NCI-H524 treated with DMSO at 0.1 percent for 48 hours (cell line): ENCODE data around the gene PDE4B.
"Not testable (repeated sequence)": the region's sequence is repeated elsewhere in the genome, so short reads cannot be mapped to it uniquely, and the experiment has no call there.

ENCODE experiments used
- DNase-seq: peaks from one replicate; lab custom pipeline; 2025; lab: John Stamatoyannopoulos, UW

PDE4B gene

GRCh38 chr1:66312271-66312990 is 519.7 kb downstream of the PDE4B start:
- DNase-seq, result peak; percentile 46

- no peak for DNase-seq
These were observed 520.7 kb downstream of the PDE4B start for GRCh38 chr1:66313429-66313828.

- no peak for DNase-seq
These were observed 523.0 kb downstream of the PDE4B start for GRCh38 chr1:66315671-66316070.

- DNase-seq, result no peak
These were observed 524.0 kb downstream of the PDE4B start for GRCh38 chr1:66316464-66317247.

GRCh38 chr1:66317248-66317515 is 524.5 kb downstream of the PDE4B start:
- no peak for DNase-seq

- DNase-seq, result no peak
These were observed 527.5 kb downstream of the PDE4B start for GRCh38 chr1:66320231-66320630.

- DNase-seq, result not testable (repeated sequence)
These were observed 529.8 kb downstream of the PDE4B start for GRCh38 chr1:66322462-66322861.

- DNase-seq, result no peak
These were observed 531.4 kb downstream of the PDE4B start for GRCh38 chr1:66323958-66324625.

GRCh38 chr1:66325594-66326380 is 533.1 kb downstream of the PDE4B start:
- DNase-seq, result no peak

GRCh38 chr1:66326867-66327266 is 534.2 kb downstream of the PDE4B start:
- no peak for DNase-seq

GRCh38 chr1:66327588-66327987 is 534.9 kb downstream of the PDE4B start:
- no peak for DNase-seq

GRCh38 chr1:66328896-66329295 is 536.2 kb downstream of the PDE4B start:
- no peak for DNase-seq

GRCh38 chr1:66330722-66331141 is 538.0 kb downstream of the PDE4B start:
- no peak for DNase-seq

GRCh38 chr1:66331658-66332547 is 539.2 kb downstream of the PDE4B start:
- DNase-seq, result no peak

GRCh38 chr1:66332548-66332901 is 539.8 kb downstream of the PDE4B start:
- DNase-seq, result no peak

GRCh38 chr1:66333466-66334199 is 540.9 kb downstream of the PDE4B start:
- no peak for DNase-seq

GRCh38 chr1:66334318-66334717 is 541.6 kb downstream of the PDE4B start:
- no peak for DNase-seq

- DNase-seq, result no peak
These were observed 542.4 kb downstream of the PDE4B start for GRCh38 chr1:66335125-66335524.

GRCh38 chr1:66335859-66336640 is 543.4 kb downstream of the PDE4B start:
- no peak for DNase-seq

- no peak for DNase-seq
These were observed 543.9 kb downstream of the PDE4B start for GRCh38 chr1:66336641-66336990.
